Neutrophil (primary cell): ENCODE results near the gene ABAT.
A peak's percentile ranks its signal among the peaks of the same experiment; 100 is the strongest.

ENCODE experiments used
- H3K27ac ChIP-seq: fragments of 200-600 bp; sonication (generic); 2 replicates; pipeline ENCODE4 v1.5.1; 2016; ENCODE audit warnings: mild to moderate bottlenecking, moderate library complexity
- H3K27me3 ChIP-seq: fragments of 200-600 bp; sonication (generic); 2 replicates; pipeline ENCODE4 v1.6.0; 2016; ENCODE audit warnings: mild to moderate bottlenecking
- H3K36me3 ChIP-seq: fragments of 200-600 bp; sonication (generic); 2 replicates; pipeline ENCODE4 v1.5.1; 2017
- H3K4me1 ChIP-seq, 2 experiments: fragments of 200-600 bp in 1 of 2; sonication (generic) in 1 of 2; 1 replicate in 1 of 2; 2 replicates in 1 of 2; pipeline versions ENCODE4 v1.5.1 to v1.6.1; 2013 to 2016; ENCODE audit warnings: low read depth in 1 of 2, low read length in 1 of 2, mild to moderate bottlenecking in 1 of 2, moderate library complexity in 1 of 2; ENCODE audit not compliant: control insufficient read depth in 1 of 2, insufficient read depth in 1 of 2
- H3K4me3 ChIP-seq, 2 experiments: fragments of 200-600 bp in 1 of 2; sonication (generic) in 1 of 2; 1 replicate in 1 of 2; 2 replicates in 1 of 2; pipeline ENCODE4 v1.5.1; 2013 to 2016; ENCODE audit warnings: low read depth in 1 of 2, low read length in 1 of 2, mild to moderate bottlenecking in 1 of 2, moderate library complexity in 1 of 2
- H3K9me3 ChIP-seq: fragments of 200-600 bp; sonication (generic); 2 replicates; pipeline ENCODE4 v1.5.1; 2016
- CTCF ChIP-seq: fragments of 200-600 bp; sonication (generic); IDR thresholded peaks from 2 replicates; pipeline ENCODE4 v1.5.1; 2016; ENCODE audit warnings: antibody characterized with exemption

Gene ABAT

GRCh38 chr16:8639694-8640093 lies 34.7 kb upstream of the ABAT start:
- no peak overlapping the region for H3K27ac ChIP-seq
- peaks cover 24% of the 10 kb centered on the region in 2 experiments for H3K4me1 ChIP-seq
- H3K9me3 ChIP-seq = no peaks in the 10 kb centered on the region
- no peak for TF ChIP-seq CTCF
- H3K27me3 ChIP-seq = no peaks in the 10 kb centered on the region
- no peak overlapping the region for H3K4me3 ChIP-seq
- H3K36me3 ChIP-seq = peaks cover 56% of the 10 kb centered on the region

GRCh38 chr16:8641671-8642070 lies 32.7 kb upstream of the ABAT start:
- H3K36me3 ChIP-seq = peaks cover 62% of the 10 kb centered on the region
- H3K9me3 ChIP-seq = no peaks in the 10 kb centered on the region
- H3K27me3 ChIP-seq = no peaks in the 10 kb centered on the region
- peaks cover 30 to 33% of the 10 kb centered on the region in 2 experiments for H3K4me1 ChIP-seq
- H3K27ac ChIP-seq = peak overlapping the region; percentile 99
- H3K4me3 ChIP-seq = no peak overlapping the region
- no peak for TF ChIP-seq CTCF

- Histone ChIP-seq H3K27ac (peak overlapping the region; percentile 99), H3K4me3 (no peak overlapping the region), H3K9me3 (no peaks in the 10 kb centered on the region), H3K36me3 (peaks cover 64% of the 10 kb centered on the region), H3K4me1 (peaks cover 30 to 33% of the 10 kb centered on the region in 2 experiments), H3K27me3 (no peaks in the 10 kb centered on the region)
- no peak for TF ChIP-seq CTCF
These were observed 32.3 kb upstream of the ABAT start for GRCh38 chr16:8642146-8642545.

- peaks cover 66% of the 10 kb centered on the region for H3K36me3 ChIP-seq
- H3K9me3 ChIP-seq = no peaks in the 10 kb centered on the region
- H3K4me1 ChIP-seq = peaks cover 30 to 33% of the 10 kb centered on the region in 2 experiments
- H3K27ac ChIP-seq = peak overlapping the region; percentile 99
- H3K27me3 ChIP-seq = no peaks in the 10 kb centered on the region
- H3K4me3 ChIP-seq = peak overlapping the region; percentile 72 to 89
- peak; percentile 84 for TF ChIP-seq CTCF
These were observed 29.9 kb upstream of the ABAT start for GRCh38 chr16:8644211-8645140.

- TF ChIP-seq CTCF = no peak
- Histone ChIP-seq H3K4me3 (peak overlapping the region; percentile 72 to 89), H3K36me3 (peaks cover 59% of the 10 kb centered on the region), H3K27me3 (no peaks in the 10 kb centered on the region), H3K27ac (peak overlapping the region; percentile 99), H3K9me3 (no peaks in the 10 kb centered on the region), H3K4me1 (peaks cover 30 to 33% of the 10 kb centered on the region in 2 experiments)
These were observed 29.3 kb upstream of the ABAT start for GRCh38 chr16:8645141-8645521.
